SJCRH30 (cell line): ENCODE measurements around the gene IL10RB. TPM values are rescaled to one million over a fixed set of nuclear protein-coding genes. Genes with fewer than 3 reads are reported as not detected.
"Not testable (repeated sequence)": the region's sequence is repeated elsewhere in the genome, so short reads cannot be mapped to it uniquely, and the experiment has no call there.

Experiments
- DNase-seq, 2 experiments: peaks; one replicate each; pipeline ENCODE4 v3.0.0-alpha.2; 2015 to 2020
- H3K27ac ChIP-seq: fragments of 250-450 bp; sonication (Bioruptor Pico); 2 replicates; pipeline ENCODE4 v1.5.1; 2020; ENCODE audit warnings: mild to moderate bottlenecking, moderate library complexity
- H3K27me3 ChIP-seq: fragments of 250-450 bp; sonication (Bioruptor Pico); 2 replicates; pipeline ENCODE4 v1.5.1; 2020; ENCODE audit warnings: mild to moderate bottlenecking, moderate library complexity
- H3K36me3 ChIP-seq: fragments of 250-450 bp; sonication (Bioruptor Pico); 2 replicates; pipeline ENCODE4 v1.5.1; 2020; ENCODE audit warnings: mild to moderate bottlenecking, moderate library complexity
- H3K4me1 ChIP-seq: fragments of 250-450 bp; sonication (Bioruptor Pico); 2 replicates; pipeline ENCODE4 v1.5.1; 2020; ENCODE audit warnings: mild to moderate bottlenecking, moderate library complexity
- H3K4me3 ChIP-seq: fragments of 250-450 bp; sonication (Bioruptor Pico); 2 replicates; pipeline ENCODE4 v1.5.1; 2020; ENCODE audit warnings: mild to moderate bottlenecking, moderate library complexity
- H3K9me3 ChIP-seq: fragments of 250-450 bp; sonication (Bioruptor Pico); replicated peaks from 2 replicates; pipeline ENCODE4 v1.5.1; 2020; ENCODE audit warnings: mild to moderate bottlenecking, moderate library complexity
- total RNA-seq: library from RNA; depleted of rRNA; stranded (reverse); fragments of >200 nt; shearing (Covaris generic); gene quantifications from 2 replicates; pipeline ENCODE4 v1.2.3, GENCODE V29; 2014

IL10RB gene
- total RNA-seq, 1 experiment from 2014 or later = 8.8 TPM

DNA sequence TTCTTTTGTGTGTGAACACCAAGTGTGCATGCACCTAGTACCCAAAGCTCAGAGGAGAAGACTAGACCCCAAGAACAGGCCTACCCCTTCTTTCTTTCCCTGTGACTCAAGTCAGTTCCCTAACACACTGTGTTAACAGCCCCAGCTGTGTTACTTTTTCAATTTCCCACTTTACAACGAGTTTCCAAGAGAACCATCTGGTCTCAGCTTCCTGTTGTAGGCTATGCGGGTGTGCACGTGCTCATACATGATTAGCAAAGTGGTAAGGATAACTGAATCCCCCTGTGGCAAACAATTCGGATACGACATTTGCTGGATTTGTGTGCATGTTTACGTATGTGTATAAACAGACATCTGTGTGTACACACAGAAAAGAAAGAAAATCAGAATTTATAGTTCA lies 18.6 kb upstream of the IL10RB start:
- no peak for DNase-seq
- H3K36me3 ChIP-seq = peaks cover 72% of the 10 kb centered on the region

DNA sequence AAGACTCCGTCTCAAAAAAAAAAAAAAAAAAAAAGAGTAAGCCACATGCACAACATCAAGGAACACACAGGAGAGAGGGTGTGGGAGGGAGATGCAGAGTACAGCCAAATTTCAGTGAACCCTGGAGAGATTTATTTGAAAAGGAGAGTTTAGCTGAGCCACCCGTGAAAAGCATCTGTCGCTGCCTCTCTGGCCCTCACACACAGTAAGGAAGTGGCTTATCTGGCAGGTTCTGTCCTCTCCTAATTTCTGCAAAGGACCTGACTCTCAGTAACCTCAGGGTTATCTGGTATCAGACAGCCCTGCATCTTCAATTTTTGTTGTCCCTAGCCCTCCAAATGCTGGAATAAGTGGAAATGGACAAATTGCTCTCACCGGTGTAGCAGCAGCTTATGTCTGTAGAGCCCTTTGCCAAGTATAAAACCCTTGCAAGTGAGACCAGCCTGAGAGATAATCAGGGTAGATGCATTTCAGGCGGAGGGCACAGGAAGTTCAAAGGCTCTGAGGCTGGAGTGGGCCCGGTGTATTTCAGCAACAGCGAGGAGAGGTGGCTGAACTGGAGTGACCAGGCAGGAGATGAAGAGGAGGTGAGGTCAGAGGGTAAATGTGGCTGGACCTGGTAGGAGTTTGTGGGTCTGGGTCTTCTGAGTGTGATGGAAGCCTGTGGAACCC lies 16.7 kb upstream of the IL10RB start:
- Histone ChIP-seq H3K36me3 (peaks cover 69% of the 10 kb centered on the region), H3K9me3 (no peaks in the 10 kb centered on the region), H3K27ac (no peak overlapping the region), H3K27me3 (no peaks in the 10 kb centered on the region), H3K4me3 (no peak overlapping the region), H3K4me1 (no peaks in the 10 kb centered on the region)
- DNase-seq = peak in 1 of 2 experiments; percentile 51

More for the DNA sequence above, 18.6 kb upstream of the IL10RB start:
- Histone ChIP-seq H3K4me3 (no peak overlapping the region), H3K4me1 (no peaks in the 10 kb centered on the region), H3K9me3 (no peaks in the 10 kb centered on the region), H3K27me3 (no peaks in the 10 kb centered on the region), H3K27ac (no peak overlapping the region)

DNA sequence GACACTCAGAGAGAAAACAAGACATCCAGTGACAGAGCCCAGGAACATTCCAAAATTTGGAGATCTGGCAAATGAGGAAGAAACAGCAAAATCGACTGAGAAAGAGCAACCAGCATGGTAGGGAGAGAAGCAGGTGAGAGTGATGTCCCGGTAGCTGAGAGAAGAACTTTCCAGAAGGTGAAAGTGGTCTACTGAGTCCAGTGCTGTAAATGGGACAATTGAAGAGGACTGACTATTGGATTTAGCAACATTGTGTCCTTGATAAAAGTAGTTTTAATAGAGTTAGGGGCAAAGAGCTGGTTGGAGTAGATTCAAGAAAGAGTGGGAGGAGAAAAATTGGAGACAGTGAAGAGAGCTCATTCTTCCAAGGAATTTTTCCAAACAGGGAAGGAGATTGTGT lies 15.0 kb upstream of the IL10RB start:
- H3K4me1 ChIP-seq = no peaks in the 10 kb centered on the region
- peaks cover 60% of the 10 kb centered on the region for H3K36me3 ChIP-seq
- H3K27ac ChIP-seq = no peak overlapping the region
- DNase-seq = no peak
- no peaks in the 10 kb centered on the region for H3K9me3 ChIP-seq
- H3K27me3 ChIP-seq = no peaks in the 10 kb centered on the region
- H3K4me3 ChIP-seq = no peak overlapping the region

DNA sequence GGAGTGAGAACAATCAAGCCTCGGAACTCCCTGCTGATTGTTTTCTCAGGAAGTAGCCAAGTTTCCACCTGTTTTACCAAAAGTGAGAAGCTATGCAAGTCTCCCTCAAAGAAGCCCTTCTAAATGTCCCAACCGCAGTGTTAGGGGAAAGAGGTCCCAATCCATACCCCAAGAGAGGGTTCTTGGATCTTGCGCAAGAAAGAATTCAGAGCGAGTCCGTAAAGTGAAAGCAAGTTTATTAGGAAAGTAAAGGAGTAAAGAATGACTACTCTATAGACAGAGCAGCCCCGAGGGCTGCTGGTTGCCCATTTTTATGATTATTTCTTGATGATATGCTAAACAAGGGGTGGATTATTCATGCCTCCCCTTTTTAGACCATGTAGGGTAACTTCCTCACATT lies 12.8 kb upstream of the IL10RB start:
- not testable (repeated sequence) for H3K27ac ChIP-seq, H3K4me3 ChIP-seq, H3K27me3 ChIP-seq, DNase-seq, H3K4me1 ChIP-seq, H3K9me3 ChIP-seq
- H3K36me3 ChIP-seq = peaks cover 64% of the 10 kb centered on the region

DNA sequence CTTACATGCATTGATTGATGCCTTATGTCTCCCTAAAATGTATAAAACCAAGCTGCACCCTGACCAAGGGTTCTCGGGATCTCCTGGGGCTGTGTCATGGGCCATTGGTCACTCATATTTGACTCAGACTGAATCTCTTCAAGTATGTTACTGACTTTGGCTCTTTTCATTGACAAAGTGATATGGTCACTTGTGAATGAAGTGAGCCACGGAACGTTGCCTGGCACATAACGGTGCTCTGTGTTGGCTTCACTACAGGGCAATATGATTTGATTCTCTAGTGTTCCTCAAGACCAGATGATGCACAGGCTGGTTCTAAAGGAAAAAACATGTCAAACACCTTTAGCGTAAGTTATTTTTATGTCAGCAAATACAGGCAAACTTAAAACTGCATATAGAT lies 11.4 kb upstream of the IL10RB start:
- no peaks in the 10 kb centered on the region for H3K27me3 ChIP-seq
- H3K4me1 ChIP-seq = no peaks in the 10 kb centered on the region
- peaks cover 61% of the 10 kb centered on the region for H3K36me3 ChIP-seq
- no peak for DNase-seq
- no peak overlapping the region for H3K27ac ChIP-seq
- H3K4me3 ChIP-seq = no peak overlapping the region
- 0 out of 2 replicates have a peak, but pooled peaks cover 6% of the 10 kb centered on the region for H3K9me3 ChIP-seq

DNA sequence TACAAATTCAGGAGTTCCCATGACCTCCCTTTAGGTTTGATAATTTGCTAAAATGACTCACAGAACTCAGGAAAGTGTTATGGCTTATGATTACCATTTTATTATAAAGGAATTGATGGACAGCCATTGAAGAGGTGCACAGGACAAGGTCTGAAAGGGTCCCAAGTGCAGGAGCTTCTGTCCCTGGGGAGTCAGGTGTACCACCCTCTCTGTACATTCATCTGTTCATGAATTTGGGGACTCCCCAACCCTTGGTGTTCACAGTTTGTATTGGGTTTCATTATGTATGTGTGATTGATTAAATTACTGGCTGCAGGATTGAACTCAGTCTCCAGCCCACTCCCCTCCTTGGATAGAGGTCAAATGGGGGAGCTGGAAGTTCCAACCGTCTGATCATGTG lies 10.8 kb upstream of the IL10RB start:
- DNase-seq = no peak
- Histone ChIP-seq H3K4me1 (no peaks in the 10 kb centered on the region), H3K36me3 (peaks cover 55% of the 10 kb centered on the region), H3K4me3 (no peak overlapping the region), H3K27me3 (no peaks in the 10 kb centered on the region), H3K9me3 (0 out of 2 replicates have a peak, but pooled peaks cover 6% of the 10 kb centered on the region), H3K27ac (no peak overlapping the region)

DNA sequence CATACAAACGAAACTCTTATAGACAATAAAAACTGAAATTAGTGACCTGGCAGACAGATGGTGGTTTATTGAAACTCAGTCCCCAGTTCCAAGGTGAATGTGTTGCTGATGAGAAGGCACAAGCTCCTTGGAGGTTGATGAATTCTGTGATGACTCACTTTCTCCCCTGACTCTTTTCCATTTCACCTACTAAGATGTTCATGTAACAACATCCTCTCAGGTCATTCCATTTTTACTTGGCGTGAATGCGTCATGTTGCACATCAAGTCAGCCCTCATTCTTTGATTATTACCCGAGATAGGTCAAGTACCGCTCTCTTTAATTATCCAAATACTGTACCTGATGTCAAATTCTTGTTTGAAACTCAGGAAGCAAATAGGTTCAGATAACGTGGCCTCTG lies 10.1 kb upstream of the IL10RB start:
- DNase-seq = no peak

DNA sequence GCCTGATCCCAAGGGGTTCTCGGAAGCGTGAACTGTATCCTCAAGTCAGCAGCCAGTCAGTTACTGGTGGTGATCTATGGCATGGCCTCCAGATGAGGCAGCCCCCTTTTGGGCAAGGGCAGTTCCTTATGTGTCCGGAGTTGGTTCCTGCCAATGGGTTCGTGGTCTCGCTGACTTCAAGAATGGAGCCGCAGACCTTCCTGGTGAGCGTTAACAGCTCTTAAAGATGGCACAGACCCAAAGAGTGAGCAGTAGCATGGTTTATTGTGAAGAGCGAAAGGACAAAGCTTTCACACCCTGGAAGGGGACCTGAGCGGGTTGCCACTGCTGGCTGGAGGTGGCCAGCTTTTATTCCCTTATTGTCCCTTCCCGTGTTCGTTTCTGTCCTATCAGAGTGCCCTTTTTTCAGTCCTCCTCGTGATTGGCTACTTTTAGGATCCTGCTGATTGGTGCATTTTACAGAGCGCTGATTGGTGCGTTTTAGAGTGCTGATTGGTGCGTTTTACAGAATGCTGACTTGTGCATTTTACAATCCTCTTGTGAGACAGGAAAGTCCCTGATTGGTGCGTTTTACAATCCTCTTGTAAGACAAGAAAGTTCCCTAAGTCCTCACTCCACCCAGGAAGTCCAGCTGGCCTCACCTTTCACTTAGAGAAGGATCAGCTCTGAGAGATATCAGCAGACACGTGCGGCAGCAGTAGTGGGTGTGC lies 8.9 kb upstream of the IL10RB start:
- H3K27me3 ChIP-seq = no peaks in the 10 kb centered on the region
- 0 out of 2 replicates have a peak, but pooled peaks cover 6% of the 10 kb centered on the region for H3K9me3 ChIP-seq
- peaks cover 37% of the 10 kb centered on the region for H3K36me3 ChIP-seq
- no peaks in the 10 kb centered on the region for H3K4me1 ChIP-seq
- no peak overlapping the region for H3K27ac ChIP-seq
- DNase-seq = no peak
- no peak overlapping the region for H3K4me3 ChIP-seq

More for the DNA sequence above, 10.1 kb upstream of the IL10RB start:
- Histone ChIP-seq H3K27me3 (no peaks in the 10 kb centered on the region), H3K9me3 (0 out of 2 replicates have a peak, but pooled peaks cover 6% of the 10 kb centered on the region), H3K4me3 (no peak overlapping the region), H3K27ac (no peak overlapping the region), H3K4me1 (no peaks in the 10 kb centered on the region), H3K36me3 (peaks cover 50% of the 10 kb centered on the region)

DNA sequence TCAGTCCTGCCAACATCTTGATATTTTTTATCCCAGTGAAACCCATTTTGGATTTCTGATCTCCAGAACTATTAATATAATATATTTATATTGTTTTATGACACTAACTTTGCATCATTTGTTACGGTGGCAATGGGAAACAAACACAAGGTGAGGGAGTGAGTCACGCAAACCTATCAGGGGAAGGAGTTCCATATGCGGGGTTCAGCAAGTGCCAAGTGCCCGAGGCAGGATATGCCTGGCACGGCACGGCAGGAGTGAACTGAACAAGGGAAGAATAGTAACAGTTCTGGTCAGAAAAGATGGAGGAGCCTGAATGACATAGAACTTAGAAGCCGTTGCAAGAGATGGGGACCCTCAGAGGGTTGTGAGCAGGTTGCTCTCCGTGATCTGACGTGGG lies 7.7 kb upstream of the IL10RB start:
- no peak overlapping the region for H3K4me3 ChIP-seq
- H3K36me3 ChIP-seq = peaks cover 33% of the 10 kb centered on the region
- H3K9me3 ChIP-seq = 0 out of 2 replicates have a peak, but pooled peaks cover 6% of the 10 kb centered on the region
- no peak overlapping the region for H3K27ac ChIP-seq
- no peaks in the 10 kb centered on the region for H3K4me1 ChIP-seq
- no peaks in the 10 kb centered on the region for H3K27me3 ChIP-seq
- no peak for DNase-seq

DNA sequence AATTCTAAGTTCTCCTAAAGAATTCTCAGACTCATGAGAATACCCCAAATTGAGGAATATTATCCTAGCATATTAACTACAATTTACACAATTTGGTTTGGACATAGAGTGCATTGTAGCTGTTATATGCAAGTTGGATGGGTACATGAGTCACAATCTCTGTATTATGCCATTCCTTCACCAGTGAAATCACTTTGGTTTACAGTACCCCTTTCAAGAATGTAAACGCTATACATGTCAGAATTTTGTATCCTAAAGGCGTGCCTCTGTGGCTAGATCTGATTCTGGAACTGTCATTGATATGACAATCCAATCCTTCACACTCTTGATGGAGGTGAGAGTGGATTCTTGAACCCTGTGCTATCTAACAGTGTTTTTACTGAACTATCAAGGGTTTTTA lies 6.7 kb upstream of the IL10RB start:
- Histone ChIP-seq H3K36me3 (peaks cover 30% of the 10 kb centered on the region), H3K9me3 (0 out of 2 replicates have a peak, but pooled peaks cover 6% of the 10 kb centered on the region), H3K27me3 (no peaks in the 10 kb centered on the region), H3K27ac (no peak overlapping the region), H3K4me3 (no peak overlapping the region), H3K4me1 (peaks cover 5% of the 10 kb centered on the region)
- DNase-seq = no peak

DNA sequence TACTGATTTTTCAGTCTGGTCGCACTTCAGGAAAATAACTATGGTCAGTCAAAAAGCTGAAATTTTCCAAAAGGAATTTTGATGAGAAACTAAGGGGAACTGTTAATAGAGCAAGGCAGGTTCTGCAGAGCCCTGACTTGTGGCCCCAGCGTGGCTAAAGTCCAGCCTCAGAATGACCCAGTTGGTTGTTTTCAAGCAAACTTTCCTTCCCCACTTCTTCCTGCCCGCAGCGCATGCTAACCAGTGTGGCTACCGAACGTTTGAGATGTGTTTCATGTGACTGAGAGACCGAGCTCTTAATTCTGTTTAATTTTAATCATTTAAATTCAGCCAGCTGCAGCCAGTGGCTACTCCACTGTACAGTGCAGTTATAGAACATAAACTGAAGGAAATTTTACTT lies 6.2 kb upstream of the IL10RB start:
- DNase-seq = no peak
- Histone ChIP-seq H3K27ac (no peak overlapping the region), H3K4me3 (no peak overlapping the region), H3K4me1 (peaks cover 9% of the 10 kb centered on the region), H3K36me3 (peaks cover 30% of the 10 kb centered on the region), H3K9me3 (0 out of 2 replicates have a peak, but pooled peaks cover 6% of the 10 kb centered on the region), H3K27me3 (no peaks in the 10 kb centered on the region)

DNA sequence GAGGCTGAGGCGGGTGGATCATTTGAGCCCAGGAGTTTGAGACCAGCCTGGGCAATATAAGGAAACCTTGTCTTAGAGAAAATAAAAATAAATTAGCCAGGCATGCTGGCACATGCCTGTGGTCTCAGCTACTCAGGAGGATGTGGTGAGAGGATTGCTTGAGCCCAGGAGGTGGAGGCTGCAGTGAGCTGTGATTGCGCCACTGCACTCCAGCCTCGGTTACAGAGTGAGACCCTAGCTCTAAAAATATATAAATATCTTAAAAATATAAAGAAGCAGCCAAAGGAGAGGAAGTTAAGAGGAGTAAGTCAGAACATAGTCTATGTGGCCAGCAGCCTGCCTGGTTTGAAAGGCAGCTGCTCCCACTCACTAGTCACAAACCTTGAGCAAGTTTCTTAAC lies 4.5 kb upstream of the IL10RB start:
- peaks cover 23% of the 10 kb centered on the region for H3K36me3 ChIP-seq
- H3K4me3 ChIP-seq = no peak overlapping the region
- no peak overlapping the region for H3K27ac ChIP-seq
- no peak for DNase-seq
- 0 out of 2 replicates have a peak, but pooled peaks cover 6% of the 10 kb centered on the region for H3K9me3 ChIP-seq
- no peaks in the 10 kb centered on the region for H3K27me3 ChIP-seq
- H3K4me1 ChIP-seq = peaks cover 14% of the 10 kb centered on the region

DNA sequence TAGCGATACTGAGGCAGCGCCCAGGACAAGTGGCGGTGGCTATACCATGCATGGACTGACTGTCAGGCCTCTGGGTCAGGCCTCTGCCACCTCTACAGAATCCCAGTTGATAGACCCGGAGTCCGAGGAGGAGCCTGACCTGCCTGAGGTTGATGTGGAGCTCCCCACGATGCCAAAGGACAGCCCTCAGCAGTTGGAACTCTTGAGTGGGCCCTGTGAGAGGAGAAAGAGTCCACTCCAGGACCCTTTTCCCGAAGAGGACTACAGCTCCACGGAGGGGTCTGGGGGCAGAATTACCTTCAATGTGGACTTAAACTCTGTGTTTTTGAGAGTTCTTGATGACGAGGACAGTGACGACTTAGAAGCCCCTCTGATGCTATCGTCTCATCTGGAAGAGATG lies 3.2 kb upstream of the IL10RB start:
- Histone ChIP-seq H3K4me1 (peaks cover 14% of the 10 kb centered on the region), H3K4me3 (no peak overlapping the region), H3K9me3 (0 out of 2 replicates have a peak, but pooled peaks cover 4% of the 10 kb centered on the region), H3K27ac (no peak overlapping the region), H3K36me3 (peaks cover 12% of the 10 kb centered on the region), H3K27me3 (no peaks in the 10 kb centered on the region)
- DNase-seq = no peak

DNA sequence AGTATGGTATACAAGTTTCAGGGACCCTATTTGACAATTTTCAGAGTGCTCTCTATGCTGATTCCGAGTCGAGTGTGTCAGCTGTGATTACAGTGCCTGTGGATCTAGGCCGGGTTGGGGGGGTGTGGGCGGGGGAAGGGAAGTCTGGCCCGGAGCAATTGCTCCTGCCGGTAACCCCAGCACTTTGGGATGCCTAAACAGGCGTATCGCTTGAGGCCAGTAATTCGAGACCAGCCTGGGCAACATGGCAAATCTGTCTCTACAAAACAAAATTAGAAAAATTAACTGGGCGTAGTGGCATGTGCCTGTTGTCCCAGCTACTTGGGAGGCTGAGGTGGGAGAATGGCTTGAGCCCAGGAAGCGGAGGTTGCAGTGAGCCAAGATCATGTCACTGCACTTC lies 1.6 kb upstream of the IL10RB start:
- Histone ChIP-seq H3K4me1 (peaks cover 14% of the 10 kb centered on the region), H3K4me3 (peak overlapping the region; percentile 46), H3K27ac (peak overlapping the region; percentile 80), H3K27me3 (no peaks in the 10 kb centered on the region), H3K36me3 (peaks cover 3% of the 10 kb centered on the region), H3K9me3 (no peaks in the 10 kb centered on the region)
- peak; percentile 78 to 89 for DNase-seq

DNA sequence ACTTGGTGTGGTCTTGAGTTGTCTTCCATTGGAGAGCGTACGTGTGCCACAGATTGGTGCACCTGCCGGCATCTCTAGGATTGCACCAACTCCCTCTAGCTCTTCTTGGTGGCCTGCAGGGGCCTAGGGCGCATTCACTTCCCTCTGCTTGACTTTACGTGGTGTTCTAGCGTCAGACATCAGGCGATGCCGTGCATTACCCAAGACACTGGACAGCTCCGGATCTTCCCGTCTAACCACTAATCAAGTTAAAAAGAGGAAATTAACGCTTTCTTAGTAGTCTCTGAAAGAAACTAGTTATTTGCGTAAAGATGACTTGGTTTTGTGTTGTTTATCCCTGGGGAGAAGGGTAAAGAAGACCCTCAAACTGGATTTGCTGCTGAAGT lies 510 bp upstream of the IL10RB start:
- Histone ChIP-seq H3K9me3 (no peaks in the 10 kb centered on the region), H3K4me1 (peaks cover 14% of the 10 kb centered on the region), H3K27ac (peak overlapping the region; percentile 52; the same call in 1 of the 2 replicates), H3K27me3 (no peaks in the 10 kb centered on the region), H3K36me3 (peaks cover 3% of the 10 kb centered on the region), H3K4me3 (peak overlapping the region; percentile 79)
- peak in 1 of 2 experiments; percentile 16 for DNase-seq
